Endothelial cell of umbilical vein (primary cell): ENCODE results near the gene RNF144B. TPM values are rescaled to one million over a fixed set of nuclear protein-coding genes. Genes with fewer than 3 reads are reported as not detected.

Source experiments
- BruUV-seq: library from RNA; stranded (reverse); fragments of 400-500 nt; replicated peaks from 2 replicates; lab custom pipeline; 2021; lab: Mats Ljungman, UMichigan
- CTCF ChIA-PET: fragments of 300-600, 350-600 bp; sonication (Branson Sonifier 250); formaldehyde crosslinking; loops from one replicate; lab custom pipeline; 2021; ENCODE audit warnings: antibody characterized with exemption, inconsistent platforms; lab: Charles Lee
- POLR2A ChIA-PET: fragments of 300-600, 350-600 bp; sonication (Branson Sonifier 250); formaldehyde crosslinking; loops from one replicate; lab custom pipeline; 2021; ENCODE audit warnings: antibody characterized with exemption, inconsistent platforms; lab: Charles Lee
- DNase-seq: peaks from one replicate; pipeline ENCODE4 v3.0.0-alpha.2; 2011; ENCODE audit warnings: low read depth, low spot score
- FAIRE-seq: peaks from 2 replicates; lab custom pipeline; 2011; peaks lifted over from hg19 to GRCh38; lab: Jason Lieb, UNC
- H2AFZ ChIP-seq: 2 replicates; pipeline ENCODE4 v1.6.0; 2012; ENCODE audit warnings: low read depth, low read length, control low read depth, inconsistent platforms
- H3K27ac ChIP-seq: 2 replicates; pipeline ENCODE4 v1.5.1; 2011; ENCODE audit warnings: low read depth, mild to moderate bottlenecking, control low read depth, low read length, moderate library complexity; ENCODE audit not compliant: insufficient read depth
- H3K27me3 ChIP-seq, 2 experiments: 2 replicates each; pipeline versions ENCODE4 v1.6.0 to v1.6.1; 2011; ENCODE audit warnings: low read length in 2 of 2, mixed read lengths in 1 of 2; ENCODE audit not compliant: control insufficient read depth in 2 of 2, insufficient read depth in 2 of 2
- H3K36me3 ChIP-seq, 2 experiments: 2 replicates in 1 of 2; 3 replicates in 1 of 2; pipeline ENCODE4 v1.5.1; 2011; ENCODE audit warnings: low read length in 2 of 2, mild to moderate bottlenecking in 1 of 2, moderate library complexity in 1 of 2; ENCODE audit not compliant: control insufficient read depth in 2 of 2, insufficient read depth in 2 of 2; ENCODE audit errors: extremely low read depth in 1 of 2
- H3K4me1 ChIP-seq: 3 replicates; pipeline ENCODE4 v1.5.1; 2011; ENCODE audit warnings: mild to moderate bottlenecking, low read length; ENCODE audit not compliant: control insufficient read depth, insufficient read depth; ENCODE audit errors: extremely low read depth
- H3K4me2 ChIP-seq: 2 replicates; pipeline ENCODE4 v1.6.1; 2011; ENCODE audit warnings: low read length, control low read depth, mixed read lengths; ENCODE audit not compliant: insufficient read depth
- H3K4me3 ChIP-seq, 3 experiments: fragments of 200-600 bp in 1 of 3; sonication (generic), shearing (Covaris generic) in 1 of 3; replicated peaks in 1 of 3; 2 replicates each; pipeline ENCODE4 v1.5.1; 2011 to 2016; ENCODE audit warnings: control low read depth in 3 of 3, low read length in 3 of 3, mild to moderate bottlenecking in 2 of 3, inconsistent platforms in 1 of 3, low read depth in 1 of 3, moderate library complexity in 1 of 3; ENCODE audit not compliant: insufficient read depth in 1 of 3
- H3K79me2 ChIP-seq: 2 replicates; pipeline ENCODE4 v1.6.0; 2012; ENCODE audit warnings: low read length, inconsistent platforms; ENCODE audit not compliant: control insufficient read depth, insufficient read depth
- H3K9ac ChIP-seq: replicated peaks from 2 replicates; pipeline ENCODE3; 2011; ENCODE audit warnings: low read length, control low read depth; ENCODE audit not compliant: insufficient read depth; ENCODE audit errors: extremely low read depth
- H3K9me1 ChIP-seq: replicated peaks from 3 replicates; pipeline ENCODE4 v1.6.0; 2011; ENCODE audit warnings: mild to moderate bottlenecking, low read length; ENCODE audit not compliant: control insufficient read depth, insufficient read depth; ENCODE audit errors: extremely low read depth
- H3K9me3 ChIP-seq: replicated peaks from 2 replicates; pipeline ENCODE4 v1.5.1; 2012; ENCODE audit warnings: low read length, inconsistent platforms; ENCODE audit not compliant: control insufficient read depth, insufficient read depth
- H4K20me1 ChIP-seq: replicated peaks from 2 replicates; pipeline ENCODE3; 2011; ENCODE audit warnings: mild to moderate bottlenecking, low read length; ENCODE audit not compliant: control insufficient read depth, insufficient read depth; ENCODE audit errors: extremely low read depth
- CTCF ChIP-seq, 2 donors: IDR thresholded peaks; 1 replicate in 1 of 2; 2 replicates in 1 of 2; pipeline ENCODE4 v1.5.1; 2011; ENCODE audit warnings: low read length in 2 of 2, mild to moderate bottlenecking in 2 of 2, moderate library complexity in 2 of 2, control low read depth in 1 of 2, inconsistent platforms in 1 of 2, low read depth in 1 of 2; ENCODE audit not compliant: insufficient read depth in 1 of 2; ENCODE audit errors: extremely low read depth in 1 of 2
- EZH2 ChIP-seq: IDR thresholded peaks from 2 replicates; pipeline ENCODE4 v1.6.1; 2012; ENCODE audit warnings: borderline replicate concordance, low read depth, mild to moderate bottlenecking, moderate library complexity, low read length, inconsistent platforms; ENCODE audit not compliant: severe bottlenecking
- FOS ChIP-seq: IDR thresholded peaks from 2 replicates; pipeline ENCODE4 v1.6.1; 2011; ENCODE audit warnings: mild to moderate bottlenecking, low read length, moderate library complexity, borderline replicate concordance; ENCODE audit not compliant: insufficient read depth
- GATA2 ChIP-seq: IDR thresholded peaks from 2 replicates; pipeline ENCODE4 v1.7.0; 2011; ENCODE audit warnings: low read depth, mild to moderate bottlenecking, moderate library complexity, mixed read lengths, low read length; ENCODE audit not compliant: insufficient read length, insufficient read depth
- JUN ChIP-seq: IDR thresholded peaks from 2 replicates; pipeline ENCODE4 v1.6.1; 2011; ENCODE audit warnings: borderline replicate concordance, low read depth; ENCODE audit not compliant: insufficient read length, insufficient read depth
- MAX ChIP-seq: IDR thresholded peaks from 2 replicates; pipeline ENCODE4 v1.6.1; 2011; ENCODE audit not compliant: insufficient read depth, insufficient read length
- MYC ChIP-seq: IDR thresholded peaks from one replicate; pipeline ENCODE4 v1.6.1; 2011; ENCODE audit warnings: mild to moderate bottlenecking, low read depth, low read length
- POLR2A ChIP-seq: IDR thresholded peaks from 2 replicates; pipeline ENCODE4 v1.6.1; 2012; ENCODE audit warnings: low read depth, mild to moderate bottlenecking, control low read depth, low read length
- POLR2AphosphoS5 ChIP-seq: IDR thresholded peaks from 2 replicates; pipeline ENCODE4 v1.6.1; 2012; ENCODE audit warnings: low read depth, mild to moderate bottlenecking, control low read depth, low read length, moderate library complexity; ENCODE audit not compliant: insufficient read depth
- dilution Hi-C: fragments of 300-500 bp; cut with MboI; formaldehyde crosslinking; loops from one replicate; pipeline ENCODE4 v1.15.0; 2019; ENCODE audit warnings: low sequenced_read_pairs; ENCODE audit not compliant: extremely low pct_ligation_motif_present
- intact Hi-C: fragments of 100-400 bp; cut with micrococcal nuclease; formaldehyde crosslinking; loops from one replicate; pipeline ENCODE4 v1.10.0; 2022
- polyA plus RNA-seq, 4 experiments: library from polyadenylated mRNA; depleted of rRNA in 3 of 4; stranded (reverse) in 3 of 4; unstranded in 1 of 4; fragments of >200 nt; gene quantifications; 2 replicates each; pipeline versions ENCODE4 v1.2.1 to v1.2.3, GENCODE V29; 2011 to 2012; ENCODE audit warnings: missing spikeins in 1 of 4
- total RNA-seq: library from RNA; stranded (reverse); gene quantifications from 2 replicates; pipeline ENCODE4 v1.2.3, GENCODE V29; 2021

RNF144B gene
- total and polyA plus RNA-seq, 2 donors (not counting 3 experiments of a cell fraction or from before 2014, with no cell fraction given): 18.1 to 97.3 TPM

GRCh38 chr6:18371010-18371409 lies 16.1 kb upstream of the RNF144B start:
- TF ChIP-seq JUN (no peak), POLR2A (peak; percentile 44), POLR2AphosphoS5 (peak; percentile 49), GATA2 (peak; percentile 75)
- Histone ChIP-seq H3K4me1 (peaks cover 43% of the 10 kb centered on the region), H2AFZ (no peak overlapping the region), H3K9me1 (no peaks in the 10 kb centered on the region), H3K36me3 (no peaks in the 10 kb centered on the region), H3K4me2 (peak overlapping the region; percentile 91), H3K27me3 (no peaks in the 10 kb centered on the region), H3K9me3 (no peaks in the 10 kb centered on the region), H3K4me3 (peak overlapping the region in 1 of 3 experiments; percentile 5), H3K79me2 (no peaks in the 10 kb centered on the region), H3K27ac (peak overlapping the region; percentile 83), H4K20me1 (no peaks in the 10 kb centered on the region), H3K9ac (peak overlapping the region; percentile 81)
- peak; percentile 87 for DNase-seq
- CTCF ChIA-PET: interaction anchor here (0.6 to 2.0 kb wide), 12 partner anchors 11 to 133 kb away, joined by 3 to 12 read pairs (median 3); partner anchors contain the start of gene RNF144B
- no TSS peak for BruUV-seq
- intact Hi-C loops: loop anchor here (1.0 to 5.0 kb wide), 6 partner anchors 8 to 133 kb away; partner anchors contain the start of gene RNF144B
- POLR2A ChIA-PET: interaction anchor here (1.3 to 2.5 kb wide), 2 partner anchors 16 to 20 kb away, joined by 3 to 12 read pairs; partner anchors contain the start of gene RNF144B
- peak; percentile 77 for FAIRE-seq
- dilution Hi-C loops: no loop called here

GRCh38 chr6:18371656-18372055 lies 15.5 kb upstream of the RNF144B start:
- FAIRE-seq: no peak
- TSS peak; percentile 93 for BruUV-seq
- CTCF ChIA-PET: interaction anchor here (0.6 to 2.0 kb wide), 8 partner anchors 13 to 132 kb away, joined by 3 to 12 read pairs (median 3); partner anchors contain the start of gene RNF144B
- Histone ChIP-seq H4K20me1 (no peaks in the 10 kb centered on the region), H3K9me3 (no peaks in the 10 kb centered on the region), H3K4me3 (peak overlapping the region in 1 of 3 experiments; percentile 5), H3K9ac (peak overlapping the region; percentile 81), H3K36me3 (no peaks in the 10 kb centered on the region), H2AFZ (no peak overlapping the region), H3K27me3 (no peaks in the 10 kb centered on the region), H3K4me1 (peaks cover 46% of the 10 kb centered on the region), H3K79me2 (no peaks in the 10 kb centered on the region), H3K9me1 (no peaks in the 10 kb centered on the region), H3K27ac (peak overlapping the region; percentile 83), H3K4me2 (peak overlapping the region; percentile 91)
- intact Hi-C loops (loop anchor here (1.0 to 5.0 kb wide), 6 partner anchors 8 to 133 kb away; partner anchors contain the start of gene RNF144B), dilution Hi-C loops (no loop called here)
- POLR2A ChIA-PET: interaction anchor here (1.3 to 2.5 kb wide), 2 partner anchors 16 to 19 kb away, joined by 3 to 12 read pairs; partner anchors contain the start of gene RNF144B
- DNase-seq: peak; percentile 77
- no peak for TF ChIP-seq POLR2AphosphoS5
- no peak for TF ChIP-seq MYC
- TF ChIP-seq CTCF (IDR thresholded peaks at IDR 0.05; ENCODE audit: extremely low read depth in 1 of 2, insufficient read depth in 1 of 2, low read depth in 1 of 2, low read length in 2 of 2): no peak
- TF ChIP-seq EZH2: no peak
- TF ChIP-seq FOS: peak; percentile 9
- TF ChIP-seq POLR2A: no peak
- TF ChIP-seq MAX: no peak
- no peak for TF ChIP-seq GATA2
- TF ChIP-seq JUN: peak; percentile 50
